ENCODE data around the gene GNB1L.

GNB1L gene

GRCh38 chr22:19733755-19734154, 120.9 kb downstream of the GNB1L start:
- no peak for DNase-seq (ENCODE audit: low spot score)
